MM.1S (cell line): ENCODE results near the gene CYTH3.

ENCODE experiments used
- DNase-seq: peaks from one replicate; pipeline ENCODE4 v3.0.0-alpha.2; 2015
- H2AFZ ChIP-seq: fragments of 300-600 bp; sonication (generic); 2 replicates; pipeline ENCODE4 v1.6.0; 2016; ENCODE audit warnings: antibody characterized with exemption, low read length
- H3F3A ChIP-seq: fragments of 300-600 bp; sonication (generic); 2 replicates; pipeline ENCODE4 v1.6.1; 2016; ENCODE audit warnings: mild to moderate bottlenecking, antibody characterized with exemption, low read length, moderate library complexity, mixed read lengths; ENCODE audit not compliant: insufficient read depth
- H3K27ac ChIP-seq: fragments of 300-600 bp; sonication (generic); 2 replicates; pipeline ENCODE4 v1.5.1; 2016; ENCODE audit warnings: mild to moderate bottlenecking, low read length
- H3K27me3 ChIP-seq: fragments of 300-600 bp; sonication (generic); replicated peaks from 2 replicates; pipeline ENCODE4 v1.6.0; 2016; ENCODE audit warnings: low read length; ENCODE audit not compliant: insufficient read depth
- H3K36me3 ChIP-seq: fragments of 300-600 bp; sonication (generic); replicated peaks from 2 replicates; pipeline ENCODE4 v1.6.1; 2016; ENCODE audit warnings: mild to moderate bottlenecking, low read length, mixed read lengths; ENCODE audit not compliant: insufficient read depth
- H3K4me1 ChIP-seq: fragments of 300-600 bp; sonication (generic); 2 replicates; pipeline ENCODE4 v1.6.1; 2016; ENCODE audit warnings: low read length, mixed read lengths
- H3K4me2 ChIP-seq: fragments of 300-600 bp; sonication (generic); 2 replicates; pipeline ENCODE4 v1.6.0; 2016; ENCODE audit warnings: low read depth, low read length
- H3K4me3 ChIP-seq: fragments of 300-600 bp; sonication (generic); 2 replicates; pipeline ENCODE4 v1.5.1; 2016; ENCODE audit warnings: low read length, mixed read lengths
- H3K79me2 ChIP-seq: fragments of 300-600 bp; sonication (generic); 2 replicates; pipeline ENCODE4 v1.6.1; 2016; ENCODE audit warnings: mixed run types, low read length, mixed read lengths
- H3K9ac ChIP-seq: fragments of 300-600 bp; sonication (generic); 2 replicates; pipeline ENCODE4 v1.6.1; 2016; ENCODE audit warnings: low read length, mixed read lengths
- H3K9me2 ChIP-seq: fragments of 300-600 bp; sonication (generic); replicated peaks from 2 replicates; pipeline ENCODE4 v1.6.1; 2016; ENCODE audit warnings: mild to moderate bottlenecking, low read length, mixed read lengths; ENCODE audit not compliant: insufficient read depth
- H3K9me3 ChIP-seq: fragments of 300-600 bp; sonication (generic); replicated peaks from 2 replicates; pipeline ENCODE4 v1.6.1; 2016; ENCODE audit warnings: mild to moderate bottlenecking, low read length, mixed read lengths; ENCODE audit not compliant: insufficient read depth
- H4K20me1 ChIP-seq: fragments of 300-600 bp; sonication (generic); 2 replicates; pipeline ENCODE4 v1.6.1; 2016; ENCODE audit warnings: mild to moderate bottlenecking, low read length, moderate library complexity, mixed read lengths; ENCODE audit not compliant: insufficient read depth
- EZH2 ChIP-seq: fragments of 300-600 bp; sonication (generic); optimal IDR thresholded peaks from 2 replicates; pipeline ENCODE3; 2017; ENCODE audit warnings: low read depth, mild to moderate bottlenecking, antibody characterized with exemption, low read length, mixed read lengths
- EZH2phosphoT487 ChIP-seq: fragments of 300-600 bp; sonication (generic); IDR thresholded peaks from 2 replicates; pipeline ENCODE4 v1.6.1; 2018; ENCODE audit warnings: antibody characterized with exemption, low read length
- TF ChIP-seq, protein P1 (sequence below): fragments of 300-600 bp; sonication (generic); IDR thresholded peaks from 2 replicates; pipeline ENCODE4 v1.5.1; 2016; ENCODE audit warnings: antibody characterized with exemption, low read length, mixed read lengths

CYTH3 gene

DNA sequence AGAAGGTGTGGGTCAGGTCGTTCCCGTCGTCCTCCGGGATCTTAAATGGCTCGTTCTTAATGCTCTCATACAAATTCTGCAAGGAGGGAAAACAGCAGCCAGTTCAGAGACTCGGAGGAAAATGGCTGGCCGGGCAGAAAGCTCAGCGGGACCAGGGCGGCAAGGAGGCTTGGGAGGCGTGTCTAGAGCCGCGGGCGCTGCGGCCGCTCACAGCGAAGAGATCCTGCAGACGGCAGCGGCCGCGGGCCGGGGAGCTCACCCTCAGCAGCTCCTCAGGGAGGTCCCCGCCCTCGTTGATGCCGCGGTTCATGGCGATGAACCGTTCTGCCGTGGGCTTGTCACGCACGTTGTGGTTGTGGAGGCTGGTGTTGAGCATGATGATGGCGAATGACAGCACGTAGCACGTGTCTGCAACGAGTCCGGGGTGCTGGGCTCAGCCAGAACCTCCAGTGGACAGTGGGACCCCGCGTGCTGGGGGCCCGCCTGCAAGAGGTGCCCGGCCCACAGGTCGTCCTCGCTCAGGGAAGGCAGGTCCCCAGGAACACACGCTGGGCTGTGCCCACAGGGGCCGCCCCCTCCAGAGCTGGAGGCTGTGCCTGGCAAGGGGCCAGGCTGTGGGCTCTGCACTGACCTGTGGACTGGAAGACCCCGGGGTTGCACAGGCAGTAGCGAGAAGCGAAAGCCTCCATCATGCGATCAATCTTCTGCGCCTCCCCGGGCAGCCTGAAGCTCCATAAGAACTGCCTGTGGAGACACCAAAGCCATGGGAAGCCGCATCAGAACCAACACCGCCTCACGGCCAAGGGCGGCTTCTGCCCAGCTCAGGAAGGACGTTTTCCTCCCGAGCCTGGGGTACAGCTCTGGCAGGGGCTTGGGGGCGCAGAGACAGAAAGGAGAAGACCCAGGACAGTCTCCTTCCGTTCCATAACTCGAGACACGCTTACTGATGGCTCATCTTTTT, 101.6 kb downstream of the CYTH3 start:
- no peak overlapping the region for H3K4me2 ChIP-seq
- H3K9me3 ChIP-seq: no peaks in the 10 kb centered on the region
- no peaks in the 10 kb centered on the region for H3K27me3 ChIP-seq
- no peak for TF ChIP-seq EZH2phosphoT487
- TF ChIP-seq, protein P1, sequence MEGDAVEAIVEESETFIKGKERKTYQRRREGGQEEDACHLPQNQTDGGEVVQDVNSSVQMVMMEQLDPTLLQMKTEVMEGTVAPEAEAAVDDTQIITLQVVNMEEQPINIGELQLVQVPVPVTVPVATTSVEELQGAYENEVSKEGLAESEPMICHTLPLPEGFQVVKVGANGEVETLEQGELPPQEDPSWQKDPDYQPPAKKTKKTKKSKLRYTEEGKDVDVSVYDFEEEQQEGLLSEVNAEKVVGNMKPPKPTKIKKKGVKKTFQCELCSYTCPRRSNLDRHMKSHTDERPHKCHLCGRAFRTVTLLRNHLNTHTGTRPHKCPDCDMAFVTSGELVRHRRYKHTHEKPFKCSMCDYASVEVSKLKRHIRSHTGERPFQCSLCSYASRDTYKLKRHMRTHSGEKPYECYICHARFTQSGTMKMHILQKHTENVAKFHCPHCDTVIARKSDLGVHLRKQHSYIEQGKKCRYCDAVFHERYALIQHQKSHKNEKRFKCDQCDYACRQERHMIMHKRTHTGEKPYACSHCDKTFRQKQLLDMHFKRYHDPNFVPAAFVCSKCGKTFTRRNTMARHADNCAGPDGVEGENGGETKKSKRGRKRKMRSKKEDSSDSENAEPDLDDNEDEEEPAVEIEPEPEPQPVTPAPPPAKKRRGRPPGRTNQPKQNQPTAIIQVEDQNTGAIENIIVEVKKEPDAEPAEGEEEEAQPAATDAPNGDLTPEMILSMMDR: no peak
- TF ChIP-seq EZH2: no peak
- no peak overlapping the region for H3K9ac ChIP-seq
- no peak overlapping the region for H3K27ac ChIP-seq
- no peak overlapping the region for H2AFZ ChIP-seq
- no peaks in the 10 kb centered on the region for H4K20me1 ChIP-seq
- no peaks in the 10 kb centered on the region for H3K9me2 ChIP-seq
- H3K4me1 ChIP-seq: peaks cover 2% of the 10 kb centered on the region; the same call in 1 of the 2 replicates
- H3K36me3 ChIP-seq: no peaks in the 10 kb centered on the region
- DNase-seq: no peak
- no peak overlapping the region for H3K4me3 ChIP-seq
- no peaks in the 10 kb centered on the region for H3K79me2 ChIP-seq
- no peaks in the 10 kb centered on the region for H3F3A ChIP-seq

DNA sequence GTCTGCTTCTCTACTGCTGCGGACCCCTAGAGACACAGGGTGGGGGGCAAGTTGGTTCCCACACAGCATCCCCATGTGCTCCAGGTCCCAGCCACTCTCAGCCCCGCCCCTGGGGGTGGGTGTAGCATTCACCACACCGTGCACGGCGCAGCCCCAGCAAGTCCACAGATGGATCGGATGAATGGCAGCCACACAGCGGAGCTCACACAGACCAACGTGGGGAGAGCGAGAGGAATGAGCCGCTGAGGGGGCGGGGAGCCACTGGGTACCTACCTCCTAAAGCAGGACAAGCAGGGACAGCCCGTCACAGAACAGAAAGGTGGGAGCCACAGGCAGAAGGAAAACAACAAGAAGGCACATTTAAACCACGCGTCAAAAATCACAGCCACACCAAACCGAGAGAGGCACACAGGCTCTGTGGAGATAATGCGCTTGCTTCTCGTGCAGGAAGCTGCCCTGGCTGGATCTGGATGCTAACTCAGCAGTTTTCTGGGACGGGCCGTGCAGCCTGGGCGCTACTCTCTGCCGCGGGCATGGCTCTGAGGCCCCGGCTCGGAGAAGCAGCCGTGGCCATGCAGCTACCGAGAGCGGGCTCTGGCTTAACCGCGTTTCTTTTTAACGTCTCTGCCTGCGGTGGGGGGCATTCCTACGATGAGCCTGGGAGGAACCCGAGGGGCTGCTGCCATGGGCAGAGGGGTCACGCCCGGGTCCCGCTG, 102.5 kb downstream of the CYTH3 start:
- Histone ChIP-seq H3K4me1 (no peaks in the 10 kb centered on the region), H3K4me2 (no peak overlapping the region), H3K9me2 (no peaks in the 10 kb centered on the region), H3K27ac (no peak overlapping the region), H3K27me3 (no peaks in the 10 kb centered on the region), H3K4me3 (no peak overlapping the region), H3K9me3 (no peaks in the 10 kb centered on the region), H3K36me3 (no peaks in the 10 kb centered on the region), H3F3A (no peaks in the 10 kb centered on the region), H3K9ac (no peak overlapping the region), H2AFZ (no peak overlapping the region), H3K79me2 (no peaks in the 10 kb centered on the region), H4K20me1 (no peaks in the 10 kb centered on the region)
- DNase-seq: no peak
- TF ChIP-seq EZH2phosphoT487 (no peak), EZH2 (no peak)
- TF ChIP-seq, protein P1: no peak

DNA sequence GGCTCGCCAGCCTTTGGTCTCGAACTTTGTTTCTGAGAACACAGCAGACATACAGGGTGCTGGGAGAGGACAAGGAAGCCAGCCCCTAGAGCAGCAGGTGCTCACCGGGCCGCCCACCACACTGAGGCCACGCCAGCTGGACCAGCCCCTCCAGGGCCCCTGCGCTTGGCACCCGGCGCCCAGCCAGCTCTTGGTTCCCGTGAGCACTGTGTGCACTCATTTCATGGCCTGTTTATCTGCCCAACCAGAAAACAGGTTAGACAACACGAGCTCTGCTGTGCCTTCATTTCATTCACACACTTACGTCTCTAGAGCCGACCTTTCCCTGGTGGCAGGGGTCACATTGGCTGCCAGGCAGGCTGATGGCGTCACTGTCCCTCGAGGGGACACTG, 104.0 kb downstream of the CYTH3 start:
- Histone ChIP-seq H2AFZ (no peak overlapping the region), H3K4me1 (peaks cover 8% of the 10 kb centered on the region), H3K9me3 (no peaks in the 10 kb centered on the region), H3F3A (peaks cover 6% of the 10 kb centered on the region), H3K79me2 (no peaks in the 10 kb centered on the region), H3K36me3 (no peaks in the 10 kb centered on the region), H3K9me2 (no peaks in the 10 kb centered on the region), H4K20me1 (no peaks in the 10 kb centered on the region), H3K4me2 (no peak overlapping the region), H3K9ac (no peak overlapping the region), H3K27me3 (no peaks in the 10 kb centered on the region), H3K27ac (no peak overlapping the region), H3K4me3 (no peak overlapping the region)
- TF ChIP-seq, protein P1: no peak
- TF ChIP-seq EZH2phosphoT487 (no peak), EZH2 (no peak)
- no peak for DNase-seq
